ENCODE data around the gene HIPK4. TPM values are rescaled to one million over a fixed set of nuclear protein-coding genes. Genes with fewer than 3 reads are reported as not detected.

HIPK4 gene
- total and polyA plus RNA-seq, 4 donors: 0.02 to 0.17 TPM; not detected in 2

DNA sequence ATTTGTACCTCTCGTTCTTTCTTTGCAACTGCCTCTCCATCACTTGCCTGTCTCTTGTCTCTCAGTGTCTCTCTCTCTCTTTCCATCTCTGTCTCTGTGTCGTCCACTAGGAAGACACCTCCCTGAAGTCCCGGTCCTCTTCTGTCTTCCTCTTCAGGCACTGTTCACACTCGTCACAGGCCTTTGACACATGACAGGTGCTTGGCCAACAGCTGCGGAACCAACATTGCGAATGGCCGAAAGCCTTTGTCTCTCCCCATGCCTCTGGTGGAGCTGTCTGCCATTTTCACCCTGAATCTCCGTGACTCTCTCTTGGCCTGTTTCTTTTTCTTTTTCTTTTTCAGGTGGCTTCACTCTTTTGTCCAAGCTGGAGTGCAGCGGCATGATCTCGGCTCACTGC, 2.8 kb downstream of the HIPK4 start:
- Histone ChIP-seq H3K36me3 (ENCODE audit: control insufficient read depth in 4 of 4, insufficient read depth in 3 of 4, low read depth in 1 of 4, low read length in 3 of 4) (no peaks in the 10 kb centered on the region), H3K9ac (ENCODE audit: low read depth in 1 of 2, low read length in 2 of 2) (no peak overlapping the region), H3K4me1 (ENCODE audit: control insufficient read depth in 4 of 4, insufficient read depth in 4 of 4, low read length in 3 of 4) (no peaks in the 10 kb centered on the region), H3K4me3 (ENCODE audit: low read depth in 1 of 3, low read length in 3 of 3) (no peak overlapping the region), H3K27me3 (ENCODE audit: control insufficient read depth in 4 of 4, insufficient read depth in 4 of 4, low read length in 3 of 4) (no peaks in the 10 kb centered on the region), H3K9me3 (ENCODE audit: control insufficient read depth in 4 of 4, low read length in 3 of 4) (no peaks in the 10 kb centered on the region), H3K27ac (ENCODE audit: low read depth in 1 of 2, low read length in 2 of 2) (no peak overlapping the region)
- WGBS: 95% methylated on average over 10 of the region's 10 CpGs
- TF ChIP-seq ZBTB33 (IDR thresholded peaks at IDR 0.05): no peak
- TF ChIP-seq RXRA (IDR thresholded peaks at IDR 0.05): no peak
- no peak for TF ChIP-seq GABPA (IDR thresholded peaks at IDR 0.05 in 1 of 2, conservative IDR thresholded peaks at IDR 0.05 in 1 of 2)
- TF ChIP-seq FOXA1 (IDR thresholded peaks at IDR 0.05): no peak
- TF ChIP-seq, protein P1, sequence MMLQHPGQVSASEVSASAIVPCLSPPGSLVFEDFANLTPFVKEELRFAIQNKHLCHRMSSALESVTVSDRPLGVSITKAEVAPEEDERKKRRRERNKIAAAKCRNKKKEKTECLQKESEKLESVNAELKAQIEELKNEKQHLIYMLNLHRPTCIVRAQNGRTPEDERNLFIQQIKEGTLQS (IDR thresholded peaks at IDR 0.05): no peak
- TF ChIP-seq TAF1 (conservative IDR thresholded peaks at IDR 0.05): no peak
- TF ChIP-seq FOXA2 (IDR thresholded peaks at IDR 0.05): no peak
- TF ChIP-seq JUND (IDR thresholded peaks at IDR 0.05): no peak
- no peak for TF ChIP-seq MAX (IDR thresholded peaks at IDR 0.05)
- TF ChIP-seq, protein P2, sequence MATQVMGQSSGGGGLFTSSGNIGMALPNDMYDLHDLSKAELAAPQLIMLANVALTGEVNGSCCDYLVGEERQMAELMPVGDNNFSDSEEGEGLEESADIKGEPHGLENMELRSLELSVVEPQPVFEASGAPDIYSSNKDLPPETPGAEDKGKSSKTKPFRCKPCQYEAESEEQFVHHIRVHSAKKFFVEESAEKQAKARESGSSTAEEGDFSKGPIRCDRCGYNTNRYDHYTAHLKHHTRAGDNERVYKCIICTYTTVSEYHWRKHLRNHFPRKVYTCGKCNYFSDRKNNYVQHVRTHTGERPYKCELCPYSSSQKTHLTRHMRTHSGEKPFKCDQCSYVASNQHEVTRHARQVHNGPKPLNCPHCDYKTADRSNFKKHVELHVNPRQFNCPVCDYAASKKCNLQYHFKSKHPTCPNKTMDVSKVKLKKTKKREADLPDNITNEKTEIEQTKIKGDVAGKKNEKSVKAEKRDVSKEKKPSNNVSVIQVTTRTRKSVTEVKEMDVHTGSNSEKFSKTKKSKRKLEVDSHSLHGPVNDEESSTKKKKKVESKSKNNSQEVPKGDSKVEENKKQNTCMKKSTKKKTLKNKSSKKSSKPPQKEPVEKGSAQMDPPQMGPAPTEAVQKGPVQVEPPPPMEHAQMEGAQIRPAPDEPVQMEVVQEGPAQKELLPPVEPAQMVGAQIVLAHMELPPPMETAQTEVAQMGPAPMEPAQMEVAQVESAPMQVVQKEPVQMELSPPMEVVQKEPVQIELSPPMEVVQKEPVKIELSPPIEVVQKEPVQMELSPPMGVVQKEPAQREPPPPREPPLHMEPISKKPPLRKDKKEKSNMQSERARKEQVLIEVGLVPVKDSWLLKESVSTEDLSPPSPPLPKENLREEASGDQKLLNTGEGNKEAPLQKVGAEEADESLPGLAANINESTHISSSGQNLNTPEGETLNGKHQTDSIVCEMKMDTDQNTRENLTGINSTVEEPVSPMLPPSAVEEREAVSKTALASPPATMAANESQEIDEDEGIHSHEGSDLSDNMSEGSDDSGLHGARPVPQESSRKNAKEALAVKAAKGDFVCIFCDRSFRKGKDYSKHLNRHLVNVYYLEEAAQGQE (IDR thresholded peaks at IDR 0.05): no peak
- no peak for DNase-seq (ENCODE audit: low spot score)

DNA sequence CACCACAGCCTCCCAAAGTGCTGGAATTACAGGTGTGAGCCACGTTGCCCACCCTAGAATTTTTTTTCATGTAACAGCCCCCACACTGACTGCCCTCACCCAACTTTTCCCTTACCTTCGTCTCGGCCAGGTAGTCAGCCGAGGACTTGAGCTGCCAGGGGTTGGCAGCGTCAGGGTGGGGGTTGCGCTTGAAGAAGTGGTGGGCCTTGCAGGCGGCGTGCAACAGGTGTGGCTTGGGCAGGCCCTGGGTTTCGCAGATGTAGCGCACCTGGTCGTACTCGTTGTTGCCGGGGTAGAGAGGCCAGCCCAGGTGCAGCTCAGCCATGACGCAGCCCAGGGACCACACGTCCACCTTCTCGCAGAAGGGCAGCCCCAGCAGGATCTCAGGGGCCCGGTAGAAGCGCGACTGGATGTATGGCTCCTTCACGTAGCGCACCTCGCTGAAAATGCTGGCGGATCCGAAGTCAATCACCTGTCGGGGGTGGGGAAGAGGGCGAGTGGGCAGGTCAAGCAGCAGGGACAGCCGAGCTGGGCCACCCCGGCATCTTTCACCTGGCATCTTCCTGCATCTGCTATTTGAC, 6.2 kb downstream of the HIPK4 start:
- H3K4me3 ChIP-seq (ENCODE audit: low read depth in 1 of 3, low read length in 3 of 3): no peak overlapping the region
- no peak for TF ChIP-seq HNF4A (conservative IDR thresholded peaks at IDR 0.05)
- TF ChIP-seq, protein P2 (IDR thresholded peaks at IDR 0.05): no peak
- no peak for TF ChIP-seq FOXA1 (IDR thresholded peaks at IDR 0.05)
- no peak for TF ChIP-seq EGR1 (IDR thresholded peaks at IDR 0.05; ENCODE audit: low read depth in 2 of 2)
- no peak for TF ChIP-seq GABPA (IDR thresholded peaks at IDR 0.05 in 1 of 2, conservative IDR thresholded peaks at IDR 0.05 in 1 of 2)
- no peak for TF ChIP-seq HNF4G (IDR thresholded peaks at IDR 0.05)
- TF ChIP-seq MAX (IDR thresholded peaks at IDR 0.05): no peak
- no peak for TF ChIP-seq NR2F2 (IDR thresholded peaks at IDR 0.05)
- no peak for TF ChIP-seq RXRA (IDR thresholded peaks at IDR 0.05)
- no peak for TF ChIP-seq TAF1 (conservative IDR thresholded peaks at IDR 0.05)
- no peak for TF ChIP-seq SP1 (IDR thresholded peaks at IDR 0.05)
- no peak for TF ChIP-seq JUND (IDR thresholded peaks at IDR 0.05)
- no peak for TF ChIP-seq ZBTB33 (IDR thresholded peaks at IDR 0.05)
- H3K9ac ChIP-seq (ENCODE audit: low read depth in 1 of 2, low read length in 2 of 2): no peak overlapping the region
- no peaks in the 10 kb centered on the region for H3K27me3 ChIP-seq (ENCODE audit: control insufficient read depth in 4 of 4, insufficient read depth in 4 of 4, low read length in 3 of 4)
- no peak for DNase-seq (ENCODE audit: low spot score)
- H3K4me1 ChIP-seq (ENCODE audit: control insufficient read depth in 4 of 4, insufficient read depth in 4 of 4, low read length in 3 of 4): no peaks in the 10 kb centered on the region
- WGBS: 83% methylated on average over 28 of the region's 28 CpGs
- no peak overlapping the region for H3K27ac ChIP-seq (ENCODE audit: low read depth in 1 of 2, low read length in 2 of 2)
- peaks cover 0 to 5% (median 1%) of the 10 kb centered on the region in 4 donors for H3K36me3 ChIP-seq (ENCODE audit: control insufficient read depth in 4 of 4, insufficient read depth in 3 of 4, low read depth in 1 of 4, low read length in 3 of 4)
- no peaks in the 10 kb centered on the region for H3K9me3 ChIP-seq (ENCODE audit: control insufficient read depth in 4 of 4, low read length in 3 of 4)

Measured in liver (tissue), 9 donors.